Endothelial cell of umbilical vein (primary cell): ENCODE measurements around the gene RPL38. TPM values are rescaled to one million over a fixed set of nuclear protein-coding genes. Genes with fewer than 3 reads are reported as not detected.

Source experiments
- BruUV-seq: library from RNA; stranded (reverse); fragments of 400-500 nt; replicated peaks from 2 replicates; lab custom pipeline; 2021; lab: Mats Ljungman, UMichigan
- CTCF ChIA-PET: fragments of 300-600, 350-600 bp; sonication (Branson Sonifier 250); formaldehyde crosslinking; loops from one replicate; lab custom pipeline; 2021; ENCODE audit warnings: antibody characterized with exemption, inconsistent platforms; lab: Charles Lee
- POLR2A ChIA-PET: fragments of 300-600, 350-600 bp; sonication (Branson Sonifier 250); formaldehyde crosslinking; loops from one replicate; lab custom pipeline; 2021; ENCODE audit warnings: antibody characterized with exemption, inconsistent platforms; lab: Charles Lee
- DNase-seq: peaks from one replicate; pipeline ENCODE4 v3.0.0-alpha.2; 2011; ENCODE audit warnings: low read depth, low spot score
- FAIRE-seq: peaks from 2 replicates; lab custom pipeline; 2011; peaks lifted over from hg19 to GRCh38; lab: Jason Lieb, UNC
- H2AFZ ChIP-seq: 2 replicates; pipeline ENCODE4 v1.6.0; 2012; ENCODE audit warnings: low read depth, low read length, control low read depth, inconsistent platforms
- H3K27ac ChIP-seq: 2 replicates; pipeline ENCODE4 v1.5.1; 2011; ENCODE audit warnings: low read depth, mild to moderate bottlenecking, control low read depth, low read length, moderate library complexity; ENCODE audit not compliant: insufficient read depth
- H3K27me3 ChIP-seq, 2 experiments: 2 replicates each; pipeline versions ENCODE4 v1.6.0 to v1.6.1; 2011; ENCODE audit warnings: low read length in 2 of 2, mixed read lengths in 1 of 2; ENCODE audit not compliant: control insufficient read depth in 2 of 2, insufficient read depth in 2 of 2
- H3K36me3 ChIP-seq, 2 experiments: 2 replicates in 1 of 2; 3 replicates in 1 of 2; pipeline ENCODE4 v1.5.1; 2011; ENCODE audit warnings: low read length in 2 of 2, mild to moderate bottlenecking in 1 of 2, moderate library complexity in 1 of 2; ENCODE audit not compliant: control insufficient read depth in 2 of 2, insufficient read depth in 2 of 2; ENCODE audit errors: extremely low read depth in 1 of 2
- H3K4me1 ChIP-seq: 3 replicates; pipeline ENCODE4 v1.5.1; 2011; ENCODE audit warnings: mild to moderate bottlenecking, low read length; ENCODE audit not compliant: control insufficient read depth, insufficient read depth; ENCODE audit errors: extremely low read depth
- H3K4me2 ChIP-seq: 2 replicates; pipeline ENCODE4 v1.6.1; 2011; ENCODE audit warnings: low read length, control low read depth, mixed read lengths; ENCODE audit not compliant: insufficient read depth
- H3K4me3 ChIP-seq, 3 experiments: fragments of 200-600 bp in 1 of 3; sonication (generic), shearing (Covaris generic) in 1 of 3; replicated peaks in 1 of 3; 2 replicates each; pipeline ENCODE4 v1.5.1; 2011 to 2016; ENCODE audit warnings: control low read depth in 3 of 3, low read length in 3 of 3, mild to moderate bottlenecking in 2 of 3, inconsistent platforms in 1 of 3, low read depth in 1 of 3, moderate library complexity in 1 of 3; ENCODE audit not compliant: insufficient read depth in 1 of 3
- H3K79me2 ChIP-seq: 2 replicates; pipeline ENCODE4 v1.6.0; 2012; ENCODE audit warnings: low read length, inconsistent platforms; ENCODE audit not compliant: control insufficient read depth, insufficient read depth
- H3K9ac ChIP-seq: replicated peaks from 2 replicates; pipeline ENCODE3; 2011; ENCODE audit warnings: low read length, control low read depth; ENCODE audit not compliant: insufficient read depth; ENCODE audit errors: extremely low read depth
- H3K9me1 ChIP-seq: replicated peaks from 3 replicates; pipeline ENCODE4 v1.6.0; 2011; ENCODE audit warnings: mild to moderate bottlenecking, low read length; ENCODE audit not compliant: control insufficient read depth, insufficient read depth; ENCODE audit errors: extremely low read depth
- H3K9me3 ChIP-seq: replicated peaks from 2 replicates; pipeline ENCODE4 v1.5.1; 2012; ENCODE audit warnings: low read length, inconsistent platforms; ENCODE audit not compliant: control insufficient read depth, insufficient read depth
- H4K20me1 ChIP-seq: replicated peaks from 2 replicates; pipeline ENCODE3; 2011; ENCODE audit warnings: mild to moderate bottlenecking, low read length; ENCODE audit not compliant: control insufficient read depth, insufficient read depth; ENCODE audit errors: extremely low read depth
- EZH2 ChIP-seq: IDR thresholded peaks from 2 replicates; pipeline ENCODE4 v1.6.1; 2012; ENCODE audit warnings: borderline replicate concordance, low read depth, mild to moderate bottlenecking, moderate library complexity, low read length, inconsistent platforms; ENCODE audit not compliant: severe bottlenecking
- FOS ChIP-seq: IDR thresholded peaks from 2 replicates; pipeline ENCODE4 v1.6.1; 2011; ENCODE audit warnings: mild to moderate bottlenecking, low read length, moderate library complexity, borderline replicate concordance; ENCODE audit not compliant: insufficient read depth
- GATA2 ChIP-seq: IDR thresholded peaks from 2 replicates; pipeline ENCODE4 v1.7.0; 2011; ENCODE audit warnings: low read depth, mild to moderate bottlenecking, moderate library complexity, mixed read lengths, low read length; ENCODE audit not compliant: insufficient read length, insufficient read depth
- JUN ChIP-seq: IDR thresholded peaks from 2 replicates; pipeline ENCODE4 v1.6.1; 2011; ENCODE audit warnings: borderline replicate concordance, low read depth; ENCODE audit not compliant: insufficient read length, insufficient read depth
- MYC ChIP-seq: IDR thresholded peaks from one replicate; pipeline ENCODE4 v1.6.1; 2011; ENCODE audit warnings: mild to moderate bottlenecking, low read depth, low read length
- POLR2A ChIP-seq: IDR thresholded peaks from 2 replicates; pipeline ENCODE4 v1.6.1; 2012; ENCODE audit warnings: low read depth, mild to moderate bottlenecking, control low read depth, low read length
- POLR2AphosphoS5 ChIP-seq: IDR thresholded peaks from 2 replicates; pipeline ENCODE4 v1.6.1; 2012; ENCODE audit warnings: low read depth, mild to moderate bottlenecking, control low read depth, low read length, moderate library complexity; ENCODE audit not compliant: insufficient read depth
- dilution Hi-C: fragments of 300-500 bp; cut with MboI; formaldehyde crosslinking; loops from one replicate; pipeline ENCODE4 v1.15.0; 2019; ENCODE audit warnings: low sequenced_read_pairs; ENCODE audit not compliant: extremely low pct_ligation_motif_present
- intact Hi-C: fragments of 100-400 bp; cut with micrococcal nuclease; formaldehyde crosslinking; loops from one replicate; pipeline ENCODE4 v1.10.0; 2022
- polyA plus RNA-seq, 4 experiments: library from polyadenylated mRNA; depleted of rRNA in 3 of 4; stranded (reverse) in 3 of 4; unstranded in 1 of 4; fragments of >200 nt; gene quantifications; 2 replicates each; pipeline versions ENCODE4 v1.2.1 to v1.2.3, GENCODE V29; 2011 to 2012; ENCODE audit warnings: missing spikeins in 1 of 4
- total RNA-seq: library from RNA; stranded (reverse); gene quantifications from 2 replicates; pipeline ENCODE4 v1.2.3, GENCODE V29; 2021
- TF ChIP-seq, protein P1 (sequence below), 2 donors: IDR thresholded peaks; 1 replicate in 1 of 2; 2 replicates in 1 of 2; pipeline ENCODE4 v1.5.1; 2011; ENCODE audit warnings: low read length in 2 of 2, mild to moderate bottlenecking in 2 of 2, moderate library complexity in 2 of 2, control low read depth in 1 of 2, inconsistent platforms in 1 of 2, low read depth in 1 of 2; ENCODE audit not compliant: insufficient read depth in 1 of 2; ENCODE audit errors: extremely low read depth in 1 of 2
- TF ChIP-seq, protein P2 (sequence below): IDR thresholded peaks from 2 replicates; pipeline ENCODE4 v1.6.1; 2011; ENCODE audit not compliant: insufficient read depth, insufficient read length

Gene RPL38
- total and polyA plus RNA-seq, 2 donors (not counting 3 experiments of a cell fraction or from before 2014, with no cell fraction given) = 256 to 1,006 TPM

DNA sequence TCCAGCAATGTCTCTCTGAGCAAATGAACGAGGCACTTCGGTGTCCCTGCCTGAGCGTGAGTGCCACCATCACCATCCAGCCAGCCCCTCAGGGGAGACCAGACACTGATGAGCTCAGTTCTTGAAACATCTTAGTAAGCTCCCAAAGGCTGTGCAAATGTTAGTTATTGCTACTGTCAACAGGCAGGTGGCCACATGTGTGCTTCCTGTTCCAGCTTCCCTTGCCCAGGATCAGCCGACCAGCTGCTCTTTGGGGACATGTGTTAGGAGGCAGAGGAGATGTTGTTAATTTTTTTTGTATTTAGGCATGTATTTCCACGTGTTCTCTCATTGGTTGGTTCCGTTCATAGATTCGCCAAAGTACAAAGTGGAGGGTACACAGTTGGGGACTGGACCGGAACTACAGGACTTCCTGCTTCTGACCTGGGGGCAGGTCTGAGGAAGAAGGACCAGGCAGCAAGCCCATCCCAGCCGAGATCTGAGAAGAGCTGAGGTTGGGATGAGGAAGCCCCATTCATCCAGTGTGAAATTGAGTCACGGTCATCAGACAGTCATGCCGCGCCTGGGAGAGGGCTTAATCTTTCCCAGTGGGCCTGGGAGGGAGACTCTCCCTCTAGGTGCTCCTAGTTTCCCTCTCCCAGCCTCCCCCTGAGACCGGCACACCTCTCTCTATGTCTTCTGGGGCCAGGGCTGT lies 13.7 kb downstream of the RPL38 start:
- no peak overlapping the region for H3K27ac ChIP-seq
- intact Hi-C loops (no loop called here), dilution Hi-C loops (no loop called here)
- no peaks in the 10 kb centered on the region for H3K9me1 ChIP-seq
- no peak overlapping the region for H3K4me3 ChIP-seq
- CTCF ChIA-PET = interaction anchor here (0.6 to 3.1 kb wide), 4 partner anchors 17 to 959 kb away, joined by 3 to 9 read pairs (median 3); no protein-coding TSS in a partner anchor
- peaks cover 8% of the 10 kb centered on the region for H3K4me1 ChIP-seq
- TF ChIP-seq, protein P1, sequence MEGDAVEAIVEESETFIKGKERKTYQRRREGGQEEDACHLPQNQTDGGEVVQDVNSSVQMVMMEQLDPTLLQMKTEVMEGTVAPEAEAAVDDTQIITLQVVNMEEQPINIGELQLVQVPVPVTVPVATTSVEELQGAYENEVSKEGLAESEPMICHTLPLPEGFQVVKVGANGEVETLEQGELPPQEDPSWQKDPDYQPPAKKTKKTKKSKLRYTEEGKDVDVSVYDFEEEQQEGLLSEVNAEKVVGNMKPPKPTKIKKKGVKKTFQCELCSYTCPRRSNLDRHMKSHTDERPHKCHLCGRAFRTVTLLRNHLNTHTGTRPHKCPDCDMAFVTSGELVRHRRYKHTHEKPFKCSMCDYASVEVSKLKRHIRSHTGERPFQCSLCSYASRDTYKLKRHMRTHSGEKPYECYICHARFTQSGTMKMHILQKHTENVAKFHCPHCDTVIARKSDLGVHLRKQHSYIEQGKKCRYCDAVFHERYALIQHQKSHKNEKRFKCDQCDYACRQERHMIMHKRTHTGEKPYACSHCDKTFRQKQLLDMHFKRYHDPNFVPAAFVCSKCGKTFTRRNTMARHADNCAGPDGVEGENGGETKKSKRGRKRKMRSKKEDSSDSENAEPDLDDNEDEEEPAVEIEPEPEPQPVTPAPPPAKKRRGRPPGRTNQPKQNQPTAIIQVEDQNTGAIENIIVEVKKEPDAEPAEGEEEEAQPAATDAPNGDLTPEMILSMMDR (IDR thresholded peaks at IDR 0.05; ENCODE audit: extremely low read depth in 1 of 2, insufficient read depth in 1 of 2, low read depth in 1 of 2, low read length in 2 of 2) = no peak
- TF ChIP-seq JUN (no peak), GATA2 (no peak), FOS (no peak), EZH2 (no peak), POLR2AphosphoS5 (no peak), POLR2A (no peak), MYC (no peak)
- TF ChIP-seq, protein P2, sequence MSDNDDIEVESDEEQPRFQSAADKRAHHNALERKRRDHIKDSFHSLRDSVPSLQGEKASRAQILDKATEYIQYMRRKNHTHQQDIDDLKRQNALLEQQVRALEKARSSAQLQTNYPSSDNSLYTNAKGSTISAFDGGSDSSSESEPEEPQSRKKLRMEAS = no peak
- no peaks in the 10 kb centered on the region for H3K79me2 ChIP-seq
- no peaks in the 10 kb centered on the region for H4K20me1 ChIP-seq
- no peaks in the 10 kb centered on the region for H3K36me3 ChIP-seq
- no peak overlapping the region for H2AFZ ChIP-seq
- no peaks in the 10 kb centered on the region for H3K27me3 ChIP-seq
- POLR2A ChIA-PET = no interaction called here
- no TSS peak for BruUV-seq
- FAIRE-seq (no peak), DNase-seq (no peak)
- no peak overlapping the region for H3K4me2 ChIP-seq
- no peak overlapping the region for H3K9ac ChIP-seq
- no peaks in the 10 kb centered on the region for H3K9me3 ChIP-seq
